Neural cell (in vitro differentiated cells): ENCODE results near the gene ANO1. TPM values are rescaled to one million over a fixed set of nuclear protein-coding genes. Genes with fewer than 3 reads are reported as not detected.

ENCODE experiments used
- H2AFZ ChIP-seq: fragments of 200-600, 300-800 bp; sonication (generic), shearing (Covaris generic); 2 replicates; pipeline ENCODE4 v1.6.0; 2014; ENCODE audit warnings: low read depth, mild to moderate bottlenecking, antibody characterized with exemption, low read length, moderate library complexity
- H3F3A ChIP-seq: fragments of 200-600 bp; shearing (Covaris generic); 2 replicates; pipeline ENCODE4 v1.6.1; 2016; ENCODE audit warnings: mild to moderate bottlenecking, moderate library complexity, mixed read lengths, antibody characterized with exemption, low read length; ENCODE audit not compliant: insufficient read depth, poor library complexity, severe bottlenecking
- H3K27ac ChIP-seq: fragments of 200-600, 300-800 bp; sonication (generic), shearing (Covaris generic); 2 replicates; pipeline ENCODE4 v1.5.1; 2014; ENCODE audit warnings: mild to moderate bottlenecking, low read length, moderate library complexity
- H3K27me3 ChIP-seq: fragments of 300-800, 200-600 bp; sonication (generic), shearing (Covaris generic); 2 replicates; pipeline ENCODE4 v1.6.0; 2014; ENCODE audit warnings: mild to moderate bottlenecking, low read depth, low read length, moderate library complexity; ENCODE audit not compliant: insufficient read depth
- H3K36me3 ChIP-seq: fragments of 300-800, 200-600 bp; sonication (generic), shearing (Covaris generic); 2 replicates; pipeline ENCODE4 v1.5.1; 2014; ENCODE audit warnings: mild to moderate bottlenecking, antibody characterized with exemption, low read length, moderate library complexity; ENCODE audit not compliant: insufficient read depth
- H3K4me2 ChIP-seq: fragments of 300-800, 200-600 bp; sonication (generic), shearing (Covaris generic); 2 replicates; pipeline ENCODE4 v1.6.0; 2014; ENCODE audit warnings: mild to moderate bottlenecking, low read length
- H3K4me3 ChIP-seq: fragments of 300-800, 200-600 bp; sonication (generic), shearing (Covaris generic); 2 replicates; pipeline ENCODE4 v1.5.1; 2014; ENCODE audit warnings: mild to moderate bottlenecking, low read length, moderate library complexity
- H3K79me2 ChIP-seq: fragments of 200-600 bp; shearing (Covaris generic); replicated peaks from 2 replicates; pipeline ENCODE4 v1.6.0; 2014; ENCODE audit warnings: mild to moderate bottlenecking, low read length, moderate library complexity; ENCODE audit not compliant: insufficient read depth
- H3K9ac ChIP-seq: fragments of 300-800, 200-600 bp; sonication (generic), shearing (Covaris generic); 2 replicates; pipeline ENCODE4 v1.6.1; 2016; ENCODE audit warnings: mild to moderate bottlenecking, low read length, mixed read lengths
- H3K9me2 ChIP-seq: fragments of 200-600 bp; shearing (Covaris generic); 2 replicates; pipeline ENCODE4 v1.6.1; 2016; ENCODE audit warnings: mild to moderate bottlenecking, low read length, mixed read lengths; ENCODE audit not compliant: insufficient read depth
- H3K9me3 ChIP-seq: fragments of 200-600, 300-800 bp; sonication (generic), shearing (Covaris generic); 2 replicates; pipeline ENCODE4 v1.6.1; 2016; ENCODE audit warnings: mild to moderate bottlenecking, mixed run types, low read length, moderate library complexity, mixed read lengths
- H4K20me1 ChIP-seq: fragments of 200-600 bp; shearing (Covaris generic); 2 replicates; pipeline ENCODE4 v1.6.1; 2016; ENCODE audit warnings: mild to moderate bottlenecking, mixed run types; ENCODE audit not compliant: insufficient read depth
- EP300 ChIP-seq: fragments of 450-650 bp; conservative IDR thresholded peaks from 2 replicates; pipeline ENCODE4 v1.6.1; 2014; ENCODE audit warnings: antibody characterized with exemption, mild to moderate bottlenecking, moderate library complexity; ENCODE audit not compliant: poor library complexity, severe bottlenecking
- EZH2 ChIP-seq: fragments of 200-600, 300-800 bp; shearing (Covaris generic), sonication (generic); IDR thresholded peaks from 2 replicates; pipeline ENCODE4 v1.6.1; 2014; ENCODE audit warnings: antibody characterized with exemption, low read length, borderline replicate concordance, mild to moderate bottlenecking; ENCODE audit not compliant: insufficient read depth, poor library complexity, severe bottlenecking
- MXI1 ChIP-seq: fragments of 450-650 bp; conservative IDR thresholded peaks from 2 replicates; pipeline ENCODE4 v1.6.1; 2014; ENCODE audit warnings: antibody characterized with exemption, mild to moderate bottlenecking; ENCODE audit not compliant: poor library complexity, severe bottlenecking
- POLR2AphosphoS5 ChIP-seq: IDR thresholded peaks from 2 replicates; pipeline ENCODE4 v1.6.1; 2012
- RAD21 ChIP-seq: fragments of 450-650 bp; conservative IDR thresholded peaks from 2 replicates; pipeline ENCODE4 v1.6.1; 2014; ENCODE audit warnings: antibody characterized with exemption, mild to moderate bottlenecking, moderate library complexity
- SMC3 ChIP-seq: fragments of 450-650 bp; conservative IDR thresholded peaks from 2 replicates; pipeline ENCODE4 v1.6.1; 2014; ENCODE audit warnings: antibody characterized with exemption, mild to moderate bottlenecking, moderate library complexity; ENCODE audit not compliant: poor library complexity
- TAF1 ChIP-seq: IDR thresholded peaks from 2 replicates; pipeline ENCODE4 v1.6.1; 2012; ENCODE audit warnings: low read depth
- polyA plus RNA-seq: library from polyadenylated mRNA; depleted of rRNA; stranded (reverse); fragments of >200 nt; gene quantifications from 2 replicates; pipeline ENCODE4 v1.2.3, GENCODE V29; 2014
- TF ChIP-seq, protein P1 (sequence below): IDR thresholded peaks from 2 replicates; pipeline ENCODE4 v1.6.1; 2012; ENCODE audit warnings: borderline replicate concordance
- TF ChIP-seq, protein P2 (sequence below): fragments of 450-650 bp; IDR thresholded peaks from 2 replicates; pipeline ENCODE4 v1.5.1; 2014; ENCODE audit warnings: antibody characterized with exemption, mild to moderate bottlenecking, moderate library complexity; ENCODE audit not compliant: poor library complexity, severe bottlenecking

Gene ANO1
- polyA plus RNA-seq, 1 donor from 2014 or later = not detected

DNA sequence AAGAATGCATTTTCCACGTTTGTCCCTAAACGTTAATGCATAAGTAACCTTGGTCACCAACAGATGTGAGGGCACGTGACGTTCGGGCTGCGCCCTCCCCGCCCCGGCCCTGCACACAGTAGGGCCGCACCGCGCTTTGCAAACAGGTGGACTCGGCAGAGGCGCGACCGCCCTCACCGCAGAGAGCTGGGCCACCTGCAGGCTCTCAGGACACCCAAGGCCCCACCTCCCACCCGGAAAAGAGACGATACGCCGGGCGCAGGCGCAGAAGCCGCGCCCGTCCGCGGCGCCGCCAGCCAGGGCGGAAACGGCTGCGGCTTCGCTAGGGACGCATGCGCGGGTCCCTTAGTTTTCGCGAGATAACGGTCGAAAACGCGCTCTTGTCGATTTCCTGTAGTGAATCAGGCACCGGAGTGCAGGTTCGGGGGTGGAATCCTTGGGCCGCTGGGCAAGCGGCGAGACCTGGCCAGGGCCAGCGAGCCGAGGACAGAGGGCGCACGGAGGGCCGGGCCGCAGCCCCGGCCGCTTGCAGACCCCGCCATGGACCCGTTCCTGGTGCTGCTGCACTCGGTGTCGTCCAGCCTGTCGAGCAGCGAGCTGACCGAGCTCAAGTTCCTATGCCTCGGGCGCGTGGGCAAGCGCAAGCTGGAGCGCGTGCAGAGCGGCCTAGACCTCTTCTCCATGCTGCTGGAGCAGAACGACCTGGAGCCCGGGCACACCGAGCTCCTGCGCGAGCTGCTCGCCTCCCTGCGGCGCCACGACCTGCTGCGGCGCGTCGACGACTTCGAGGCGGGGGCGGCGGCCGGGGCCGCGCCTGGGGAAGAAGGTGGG lies 125.0 kb downstream of the ANO1 start, which contains the start of gene FADD (continued):
- TF ChIP-seq EZH2 (no peak), TAF1 (peak; percentile 34)

GRCh38 chr11:70203751-70204465 lies 125.8 kb downstream of the ANO1 start:
- Histone ChIP-seq H2AFZ (no peak overlapping the region), H3K4me2 (peak overlapping the region; percentile 91), H3K9me2 (no peaks in the 10 kb centered on the region), H3F3A (no peaks in the 10 kb centered on the region), H3K9me3 (no peaks in the 10 kb centered on the region), H3K36me3 (no peaks in the 10 kb centered on the region), H3K79me2 (peaks cover 10% of the 10 kb centered on the region), H3K9ac (peak overlapping the region; percentile 87), H3K27ac (peak overlapping the region; percentile 78), H3K27me3 (no peaks in the 10 kb centered on the region), H3K4me3 (peak overlapping the region; percentile 85), H4K20me1 (no peaks in the 10 kb centered on the region)
- TF ChIP-seq EZH2 = no peak
- TF ChIP-seq MXI1 = no peak
- TF ChIP-seq POLR2AphosphoS5 = no peak
- no peak for TF ChIP-seq TAF1
- TF ChIP-seq, protein P1, sequence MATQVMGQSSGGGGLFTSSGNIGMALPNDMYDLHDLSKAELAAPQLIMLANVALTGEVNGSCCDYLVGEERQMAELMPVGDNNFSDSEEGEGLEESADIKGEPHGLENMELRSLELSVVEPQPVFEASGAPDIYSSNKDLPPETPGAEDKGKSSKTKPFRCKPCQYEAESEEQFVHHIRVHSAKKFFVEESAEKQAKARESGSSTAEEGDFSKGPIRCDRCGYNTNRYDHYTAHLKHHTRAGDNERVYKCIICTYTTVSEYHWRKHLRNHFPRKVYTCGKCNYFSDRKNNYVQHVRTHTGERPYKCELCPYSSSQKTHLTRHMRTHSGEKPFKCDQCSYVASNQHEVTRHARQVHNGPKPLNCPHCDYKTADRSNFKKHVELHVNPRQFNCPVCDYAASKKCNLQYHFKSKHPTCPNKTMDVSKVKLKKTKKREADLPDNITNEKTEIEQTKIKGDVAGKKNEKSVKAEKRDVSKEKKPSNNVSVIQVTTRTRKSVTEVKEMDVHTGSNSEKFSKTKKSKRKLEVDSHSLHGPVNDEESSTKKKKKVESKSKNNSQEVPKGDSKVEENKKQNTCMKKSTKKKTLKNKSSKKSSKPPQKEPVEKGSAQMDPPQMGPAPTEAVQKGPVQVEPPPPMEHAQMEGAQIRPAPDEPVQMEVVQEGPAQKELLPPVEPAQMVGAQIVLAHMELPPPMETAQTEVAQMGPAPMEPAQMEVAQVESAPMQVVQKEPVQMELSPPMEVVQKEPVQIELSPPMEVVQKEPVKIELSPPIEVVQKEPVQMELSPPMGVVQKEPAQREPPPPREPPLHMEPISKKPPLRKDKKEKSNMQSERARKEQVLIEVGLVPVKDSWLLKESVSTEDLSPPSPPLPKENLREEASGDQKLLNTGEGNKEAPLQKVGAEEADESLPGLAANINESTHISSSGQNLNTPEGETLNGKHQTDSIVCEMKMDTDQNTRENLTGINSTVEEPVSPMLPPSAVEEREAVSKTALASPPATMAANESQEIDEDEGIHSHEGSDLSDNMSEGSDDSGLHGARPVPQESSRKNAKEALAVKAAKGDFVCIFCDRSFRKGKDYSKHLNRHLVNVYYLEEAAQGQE = no peak
- no peak for TF ChIP-seq RAD21
- TF ChIP-seq, protein P2, sequence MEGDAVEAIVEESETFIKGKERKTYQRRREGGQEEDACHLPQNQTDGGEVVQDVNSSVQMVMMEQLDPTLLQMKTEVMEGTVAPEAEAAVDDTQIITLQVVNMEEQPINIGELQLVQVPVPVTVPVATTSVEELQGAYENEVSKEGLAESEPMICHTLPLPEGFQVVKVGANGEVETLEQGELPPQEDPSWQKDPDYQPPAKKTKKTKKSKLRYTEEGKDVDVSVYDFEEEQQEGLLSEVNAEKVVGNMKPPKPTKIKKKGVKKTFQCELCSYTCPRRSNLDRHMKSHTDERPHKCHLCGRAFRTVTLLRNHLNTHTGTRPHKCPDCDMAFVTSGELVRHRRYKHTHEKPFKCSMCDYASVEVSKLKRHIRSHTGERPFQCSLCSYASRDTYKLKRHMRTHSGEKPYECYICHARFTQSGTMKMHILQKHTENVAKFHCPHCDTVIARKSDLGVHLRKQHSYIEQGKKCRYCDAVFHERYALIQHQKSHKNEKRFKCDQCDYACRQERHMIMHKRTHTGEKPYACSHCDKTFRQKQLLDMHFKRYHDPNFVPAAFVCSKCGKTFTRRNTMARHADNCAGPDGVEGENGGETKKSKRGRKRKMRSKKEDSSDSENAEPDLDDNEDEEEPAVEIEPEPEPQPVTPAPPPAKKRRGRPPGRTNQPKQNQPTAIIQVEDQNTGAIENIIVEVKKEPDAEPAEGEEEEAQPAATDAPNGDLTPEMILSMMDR = no peak
- TF ChIP-seq SMC3 = no peak
- TF ChIP-seq EP300 = no peak

DNA sequence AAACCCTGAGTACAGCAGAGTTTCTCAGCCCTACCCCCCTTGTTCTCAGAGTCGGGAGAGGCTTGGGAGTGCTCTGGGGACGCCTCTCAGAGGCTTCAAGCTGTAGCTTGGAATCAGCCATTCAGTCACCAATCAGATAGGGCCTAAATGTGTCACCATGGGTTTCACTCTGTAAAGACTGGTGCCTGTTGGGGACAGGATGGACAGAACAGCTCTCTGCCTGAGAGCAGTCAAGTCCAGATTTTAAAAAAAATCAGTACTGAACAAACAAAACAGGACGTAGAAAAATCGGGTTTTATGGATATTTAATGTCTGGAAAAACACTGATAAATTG lies 126.3 kb downstream of the ANO1 start:
- H3K9me2 ChIP-seq = no peaks in the 10 kb centered on the region
- no peaks in the 10 kb centered on the region for H4K20me1 ChIP-seq
- no peak overlapping the region for H3K27ac ChIP-seq
- peak overlapping the region; percentile 91 for H3K4me2 ChIP-seq
- H3K9me3 ChIP-seq = no peaks in the 10 kb centered on the region
- no peaks in the 10 kb centered on the region for H3K36me3 ChIP-seq
- H3K4me3 ChIP-seq = peak overlapping the region; percentile 85
- TF ChIP-seq EZH2 = no peak
- no peak for TF ChIP-seq POLR2AphosphoS5
- TF ChIP-seq EP300 = no peak
- TF ChIP-seq, protein P1 = no peak
- TF ChIP-seq SMC3 = no peak
- TF ChIP-seq RAD21 = no peak
- no peak for TF ChIP-seq TAF1
- TF ChIP-seq, protein P2 = no peak
- no peak for TF ChIP-seq MXI1
- no peak overlapping the region for H2AFZ ChIP-seq
- no peaks in the 10 kb centered on the region for H3F3A ChIP-seq
- no peaks in the 10 kb centered on the region for H3K27me3 ChIP-seq
- H3K9ac ChIP-seq = peak overlapping the region; percentile 87
- H3K79me2 ChIP-seq = peaks cover 10% of the 10 kb centered on the region
